GM04503 (cell line): ENCODE results near the gene SEMA6A.

Source experiments
- DNase-seq: peaks from one replicate; pipeline ENCODE4 v3.0.0-alpha.2; 2012; ENCODE audit warnings: low read depth

The SEMA6A gene

GRCh38 chr5:116577064-116577788 lies 2.6 kb upstream of the SEMA6A start:
- no peak for DNase-seq

DNA sequence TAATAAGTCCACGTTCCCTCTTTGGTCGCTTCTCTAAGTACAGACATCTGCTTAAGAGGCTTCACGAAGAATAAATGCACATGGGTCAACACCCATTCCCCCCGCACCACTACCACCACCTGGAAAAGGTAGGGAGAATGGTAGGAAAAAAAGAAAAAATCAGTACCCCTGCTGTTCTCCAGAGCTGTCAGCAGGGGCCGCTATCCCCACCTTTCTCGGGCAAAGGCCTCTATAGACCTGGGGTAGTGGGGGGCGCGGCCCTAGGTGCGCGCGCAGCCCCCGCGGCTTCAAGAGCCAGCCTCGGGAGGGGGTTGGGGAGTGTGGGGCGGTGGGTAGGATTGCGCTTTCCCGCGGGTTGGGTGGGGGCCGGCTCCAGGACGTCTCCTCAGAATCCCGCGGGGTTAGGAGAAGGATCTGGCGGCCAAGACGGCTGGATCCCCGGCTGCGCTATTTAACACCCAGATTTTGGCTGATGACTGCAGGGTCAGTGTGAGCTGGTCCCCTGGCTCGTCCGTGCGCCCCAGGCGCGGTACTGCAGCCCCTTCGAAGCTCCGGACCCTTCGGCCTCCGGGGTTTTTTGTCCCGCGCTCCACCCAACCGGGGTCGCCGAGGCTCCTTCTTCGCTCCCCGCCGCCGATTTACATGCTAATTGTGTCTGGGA lies 1.6 kb upstream of the SEMA6A start:
- no peak for DNase-seq

GRCh38 chr5:116575326-116576052 lies 866 bp upstream of the SEMA6A start:
- no peak for DNase-seq

- no peak for DNase-seq
Observed at GRCh38 chr5:116573702-116574366, 789 bp downstream of the SEMA6A start.

DNA sequence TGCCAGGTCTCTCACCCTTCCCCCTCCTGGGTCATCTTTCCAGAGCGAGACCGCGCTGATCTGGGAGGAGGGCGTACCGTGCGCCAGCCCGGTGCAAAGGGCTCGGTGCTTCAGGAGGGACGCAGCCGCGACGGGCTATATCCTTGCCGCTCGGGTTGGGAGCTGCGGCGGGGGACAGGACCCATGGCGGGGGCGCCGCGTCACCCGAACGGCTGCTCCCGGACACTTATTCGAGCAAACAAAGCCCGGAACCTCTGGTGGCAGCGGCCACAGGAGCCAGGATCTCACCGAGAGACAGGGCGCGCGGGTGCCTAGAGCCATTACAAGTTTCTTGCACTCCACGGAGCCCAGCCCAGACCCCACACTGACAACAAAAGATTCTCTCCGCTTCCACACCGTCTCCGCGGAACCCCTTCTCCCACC lies 1.3 kb downstream of the SEMA6A start:
- DNase-seq: no peak

GRCh38 chr5:116572350-116573278 lies 2.0 kb downstream of the SEMA6A start:
- DNase-seq: no peak

DNA sequence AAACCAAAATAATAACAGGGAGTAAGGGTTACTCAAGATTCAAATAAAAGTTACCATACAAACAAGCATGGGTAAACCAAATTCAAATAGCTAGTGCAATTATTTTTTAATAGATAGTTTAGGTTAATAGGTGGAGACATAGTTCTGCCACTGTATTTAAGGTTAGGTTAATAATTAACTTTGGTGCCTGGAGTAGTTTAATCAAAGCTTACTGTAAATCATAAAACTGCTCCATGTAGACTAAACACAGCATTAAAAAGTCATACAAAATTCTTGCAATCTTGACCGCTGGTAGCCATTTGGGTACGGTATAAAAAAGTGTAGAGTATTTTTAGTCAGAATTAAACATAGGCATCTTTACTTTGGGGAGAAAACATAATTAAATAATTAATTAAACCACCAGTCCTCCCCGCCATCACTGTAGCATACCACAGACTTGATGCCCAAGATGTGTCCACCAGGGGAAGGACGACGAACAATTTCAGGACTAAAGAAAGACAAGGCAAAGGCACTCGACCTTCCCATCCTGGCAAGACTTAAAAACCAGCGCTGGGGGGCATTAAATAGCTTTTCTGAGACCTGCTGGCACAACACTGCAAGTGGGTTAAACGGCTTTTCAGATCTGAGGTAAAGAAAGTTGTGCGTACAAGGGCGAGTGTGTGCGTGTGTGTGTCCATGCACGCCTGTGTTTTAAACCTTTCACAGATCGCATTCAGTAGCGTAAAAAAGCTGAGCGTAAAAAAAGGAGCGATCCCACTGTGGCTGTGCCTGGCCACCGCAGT lies 2.9 kb downstream of the SEMA6A start:
- DNase-seq: no peak

DNA sequence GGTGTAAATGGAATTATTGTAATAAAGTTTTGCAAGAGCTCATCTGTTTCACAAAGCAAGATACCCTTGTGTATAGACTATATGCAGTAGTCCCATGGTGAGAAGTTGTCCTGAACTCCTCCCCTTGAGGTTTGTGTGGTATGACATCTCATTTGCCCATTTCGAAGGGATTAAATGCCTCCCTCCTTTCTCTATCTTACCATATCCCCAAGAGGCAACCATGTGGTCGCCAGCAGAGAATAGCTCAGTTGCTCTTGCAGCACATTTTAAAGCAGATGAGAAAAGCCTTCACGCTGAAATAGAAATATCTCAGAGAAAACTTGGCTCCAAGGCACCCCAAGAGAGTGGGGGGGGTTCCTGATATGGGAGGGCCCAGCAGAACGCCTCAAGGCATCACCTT lies 4.6 kb downstream of the SEMA6A start:
- no peak for DNase-seq

DNA sequence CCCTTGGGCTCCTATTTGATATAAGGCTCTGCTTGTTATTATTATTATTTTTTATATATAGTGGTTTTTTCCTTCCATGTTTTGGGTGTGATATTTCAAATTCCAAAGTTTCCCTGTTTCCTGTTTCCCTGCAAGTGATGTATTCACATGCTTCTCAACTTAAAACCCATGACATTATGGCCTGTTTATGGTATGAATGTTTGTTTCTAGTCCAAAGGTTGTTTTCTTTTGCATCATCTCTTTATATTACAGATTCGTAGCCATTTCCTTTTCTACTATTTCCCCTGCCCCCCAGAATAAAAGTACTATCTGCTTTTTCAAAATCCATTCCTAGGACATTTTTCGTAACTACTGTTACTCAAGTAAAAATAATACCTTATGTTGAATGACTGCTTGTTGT lies 7.5 kb downstream of the SEMA6A start:
- no peak for DNase-seq

GRCh38 chr5:116566251-116566650 lies 8.4 kb downstream of the SEMA6A start:
- no peak for DNase-seq

DNA sequence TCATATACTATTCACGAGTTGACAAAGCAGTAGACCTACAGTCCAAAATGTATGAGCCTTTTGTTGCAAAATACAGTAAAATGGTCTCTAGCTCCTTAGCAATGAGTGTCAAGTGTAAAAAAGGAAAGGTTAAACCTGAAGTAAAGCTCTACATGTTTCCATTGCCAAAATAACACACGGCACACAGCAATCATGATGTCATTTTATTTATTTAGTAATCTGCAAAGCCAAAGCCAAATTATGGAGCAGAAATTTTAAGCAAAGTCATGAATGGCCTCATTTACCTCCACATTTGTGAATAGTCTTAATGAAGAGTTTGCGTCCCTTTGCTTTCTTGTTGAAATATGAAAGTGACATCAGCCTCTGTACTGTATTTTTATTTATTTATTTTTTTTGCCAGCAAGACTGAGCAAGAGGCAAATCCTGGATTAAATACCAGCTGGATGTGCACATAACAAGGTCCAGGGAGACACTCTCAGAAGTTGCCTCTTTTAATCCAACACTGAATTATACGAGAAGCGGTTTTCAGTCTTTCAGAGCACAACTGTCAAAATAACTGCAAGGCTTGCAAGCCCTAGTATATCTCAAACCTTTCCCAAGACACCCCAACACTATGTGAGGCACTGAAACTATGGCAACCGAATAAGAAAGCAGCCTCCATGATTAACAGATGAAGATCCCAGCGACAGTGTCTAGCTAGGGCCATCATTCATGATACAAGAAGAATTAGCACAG lies 9.7 kb downstream of the SEMA6A start:
- no peak for DNase-seq

GRCh38 chr5:116564312-116564711 lies 10.3 kb downstream of the SEMA6A start:
- DNase-seq: no peak

DNA sequence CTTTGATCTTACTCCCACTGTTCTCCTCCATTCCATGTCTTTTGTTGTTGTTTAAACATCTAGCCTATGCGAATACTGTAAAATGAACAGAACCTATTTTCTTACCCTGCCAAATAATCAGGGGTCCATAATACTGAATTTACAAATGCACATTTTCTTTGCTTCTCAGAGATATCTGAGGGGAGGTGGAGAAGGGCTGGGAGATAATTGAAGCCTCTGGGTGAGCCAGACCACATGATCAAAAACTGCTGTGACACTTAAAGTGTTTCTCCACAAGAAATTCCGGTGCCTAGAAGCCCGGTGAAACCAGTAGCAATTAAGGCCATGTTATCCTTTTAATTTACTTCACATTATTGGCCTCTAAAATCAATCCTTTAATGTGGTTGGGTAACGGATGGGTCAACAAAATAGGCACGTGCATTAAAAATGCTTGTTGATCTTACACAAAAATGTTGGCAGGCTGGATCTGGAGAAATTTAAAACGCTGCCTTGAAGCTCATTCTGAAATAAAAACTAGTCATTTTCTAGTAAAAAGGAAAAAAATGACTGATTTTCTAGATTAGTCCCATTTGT lies 10.8 kb downstream of the SEMA6A start:
- DNase-seq: no peak

DNA sequence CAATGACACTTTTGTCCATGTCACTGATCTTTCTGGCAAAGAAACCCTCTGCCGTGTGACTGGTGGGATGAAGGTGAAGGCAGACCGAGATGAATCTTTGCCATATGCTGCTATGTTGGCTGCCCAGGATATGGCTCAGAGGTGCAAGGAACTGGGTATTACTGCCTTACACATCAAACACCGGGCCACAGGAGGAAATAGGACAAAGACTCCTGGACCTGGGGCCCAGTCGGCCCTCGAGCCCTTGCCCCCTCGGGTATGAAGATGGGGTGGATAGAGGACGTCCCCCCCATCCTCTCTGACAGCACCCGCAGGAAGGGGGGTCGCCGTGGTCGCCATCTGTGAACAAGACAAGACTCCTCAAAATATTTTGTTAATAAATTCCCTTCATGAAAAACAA lies 12.0 kb downstream of the SEMA6A start:
- no peak for DNase-seq

DNA sequence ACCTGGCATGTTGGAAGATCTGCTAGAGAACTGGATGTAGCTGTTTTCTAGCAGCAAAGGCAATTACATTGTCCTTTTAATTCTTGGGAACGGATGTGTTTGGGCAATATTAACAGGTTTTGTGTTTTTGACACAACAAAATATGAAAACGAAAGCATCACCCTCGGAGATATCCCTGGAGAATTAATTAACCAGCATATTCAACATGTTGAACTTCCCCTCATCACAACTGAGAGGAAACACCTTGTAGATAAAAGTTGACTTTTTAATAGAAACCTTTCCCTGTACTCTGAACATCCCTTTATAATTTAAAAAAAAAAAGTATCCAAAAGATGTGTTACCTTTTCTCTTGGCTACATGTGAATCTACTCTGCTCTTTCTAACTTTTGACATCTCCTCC lies 13.0 kb downstream of the SEMA6A start:
- no peak for DNase-seq

DNA sequence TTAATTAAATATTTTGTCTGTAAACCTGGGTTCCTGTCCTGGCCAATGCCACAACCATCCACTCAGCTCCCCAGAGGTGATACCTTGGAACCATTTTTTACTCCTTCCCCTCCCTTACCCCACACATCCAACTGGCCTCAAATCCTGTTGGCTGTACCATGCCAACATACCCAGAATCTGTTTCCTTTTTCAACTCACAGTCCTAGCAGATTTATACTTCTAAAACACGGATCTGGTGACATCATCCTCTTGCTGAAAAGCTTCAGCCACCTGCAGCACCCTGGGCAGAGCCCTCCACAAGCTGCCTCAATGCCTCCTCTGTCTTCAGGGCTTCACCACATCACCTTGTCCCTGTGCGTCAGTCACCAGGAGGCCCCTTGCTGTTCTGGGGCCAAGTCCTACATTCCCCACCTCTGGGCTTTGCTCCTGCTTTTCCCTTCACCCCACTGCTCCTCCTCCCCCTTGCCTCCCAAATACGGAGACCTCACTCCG lies 14.9 kb downstream of the SEMA6A start:
- DNase-seq: no peak

DNA sequence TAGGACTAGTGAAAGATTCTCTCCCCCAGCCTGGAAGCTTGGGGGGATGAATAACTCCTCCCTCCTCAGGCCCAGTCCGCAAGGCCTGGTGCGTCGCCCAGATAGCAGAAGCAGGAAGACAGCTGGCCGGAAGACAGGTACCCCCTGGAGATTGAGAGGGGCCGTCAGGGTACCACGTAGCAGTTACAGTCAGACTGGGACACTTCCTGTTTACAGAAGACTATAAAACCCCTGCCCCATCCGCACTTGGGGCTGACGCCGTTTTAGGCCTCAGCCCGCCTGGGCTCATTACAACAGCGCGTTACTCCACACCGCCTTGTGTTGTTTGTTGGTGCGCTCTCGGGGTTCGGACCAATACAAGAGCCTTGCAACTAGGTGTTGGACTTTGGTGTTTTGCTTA lies 15.4 kb downstream of the SEMA6A start:
- DNase-seq: no peak

GRCh38 chr5:116557669-116558271 lies 16.9 kb downstream of the SEMA6A start:
- no peak for DNase-seq

GRCh38 chr5:116554764-116555163 lies 19.9 kb downstream of the SEMA6A start:
- no peak for DNase-seq
